ENCODE measurements around the gene GPRC5C. TPM values are rescaled to one million over a fixed set of nuclear protein-coding genes. Genes with fewer than 3 reads are reported as not detected.
A peak's percentile ranks its signal among the peaks of the same experiment; 100 is the strongest.

Gene GPRC5C
- total and polyA plus RNA-seq, 11 donors = 22.2 to 59.9 (median 35.3) TPM

DNA sequence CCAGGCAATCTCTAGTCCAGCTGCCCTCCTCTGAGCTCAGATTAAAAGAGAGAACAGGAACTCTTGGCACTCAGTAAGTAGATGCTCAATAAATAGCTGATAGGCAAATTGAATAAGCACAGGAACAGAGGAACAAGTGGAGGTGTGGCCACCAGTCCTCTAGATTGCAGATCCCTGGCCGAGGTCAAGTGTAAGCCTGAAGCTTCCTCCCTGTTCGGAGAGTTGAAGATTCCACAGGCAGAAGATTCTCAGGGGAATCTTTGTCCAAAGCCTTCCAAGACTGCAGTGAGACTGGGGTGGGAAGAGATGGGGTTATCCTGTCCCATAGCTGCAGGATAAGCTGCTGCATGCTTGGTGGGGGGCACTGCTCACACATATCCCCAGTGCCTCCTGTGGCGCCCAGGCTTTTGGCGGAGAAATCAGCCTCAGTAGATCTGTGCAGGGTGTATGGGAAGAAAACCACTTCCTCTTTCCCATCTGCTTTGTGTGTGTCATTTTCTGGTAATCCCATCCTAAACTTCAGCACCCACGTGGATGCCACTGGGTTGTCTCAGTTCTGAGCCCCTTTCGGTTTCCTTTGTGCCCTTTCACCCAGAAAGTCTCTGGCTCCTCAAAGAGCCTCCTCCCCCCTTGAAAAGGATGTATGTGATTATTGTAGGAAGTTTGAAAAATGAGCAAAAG, 46.7 kb downstream of the GPRC5C start:
- Histone ChIP-seq H3K27me3 (peaks cover 0 to 11% (median 0%) of the 10 kb centered on the region in 9 donors), H3K9me3 (peaks cover 0 to 12% (median 2%) of the 10 kb centered on the region in 12 donors), H3K4me3 (no peak overlapping the region), H3K36me3 (peaks cover 0 to 10% (median 0%) of the 10 kb centered on the region in 9 donors), H3K27ac (peak overlapping the region in 1 of 12 donors; percentile 89), H3K4me1 (peaks cover 0 to 39% (median 0%) of the 10 kb centered on the region in 12 donors)
- ATAC-seq (peak in 3 of 4 donors; percentile 46 to 75 (median 66)), DNase-seq (no peak)
- TF ChIP-seq, protein P1, sequence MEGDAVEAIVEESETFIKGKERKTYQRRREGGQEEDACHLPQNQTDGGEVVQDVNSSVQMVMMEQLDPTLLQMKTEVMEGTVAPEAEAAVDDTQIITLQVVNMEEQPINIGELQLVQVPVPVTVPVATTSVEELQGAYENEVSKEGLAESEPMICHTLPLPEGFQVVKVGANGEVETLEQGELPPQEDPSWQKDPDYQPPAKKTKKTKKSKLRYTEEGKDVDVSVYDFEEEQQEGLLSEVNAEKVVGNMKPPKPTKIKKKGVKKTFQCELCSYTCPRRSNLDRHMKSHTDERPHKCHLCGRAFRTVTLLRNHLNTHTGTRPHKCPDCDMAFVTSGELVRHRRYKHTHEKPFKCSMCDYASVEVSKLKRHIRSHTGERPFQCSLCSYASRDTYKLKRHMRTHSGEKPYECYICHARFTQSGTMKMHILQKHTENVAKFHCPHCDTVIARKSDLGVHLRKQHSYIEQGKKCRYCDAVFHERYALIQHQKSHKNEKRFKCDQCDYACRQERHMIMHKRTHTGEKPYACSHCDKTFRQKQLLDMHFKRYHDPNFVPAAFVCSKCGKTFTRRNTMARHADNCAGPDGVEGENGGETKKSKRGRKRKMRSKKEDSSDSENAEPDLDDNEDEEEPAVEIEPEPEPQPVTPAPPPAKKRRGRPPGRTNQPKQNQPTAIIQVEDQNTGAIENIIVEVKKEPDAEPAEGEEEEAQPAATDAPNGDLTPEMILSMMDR (IDR thresholded peaks at IDR 0.05) = no peak
- no peak for TF ChIP-seq POLR2A (IDR thresholded peaks at IDR 0.05)
- 36 to 51% (median 45%) methylated on average over 6 of the region's 6 CpGs for WGBS, 4 donors
- intact Hi-C loops (cut with DNase I) = no loop called here

DNA sequence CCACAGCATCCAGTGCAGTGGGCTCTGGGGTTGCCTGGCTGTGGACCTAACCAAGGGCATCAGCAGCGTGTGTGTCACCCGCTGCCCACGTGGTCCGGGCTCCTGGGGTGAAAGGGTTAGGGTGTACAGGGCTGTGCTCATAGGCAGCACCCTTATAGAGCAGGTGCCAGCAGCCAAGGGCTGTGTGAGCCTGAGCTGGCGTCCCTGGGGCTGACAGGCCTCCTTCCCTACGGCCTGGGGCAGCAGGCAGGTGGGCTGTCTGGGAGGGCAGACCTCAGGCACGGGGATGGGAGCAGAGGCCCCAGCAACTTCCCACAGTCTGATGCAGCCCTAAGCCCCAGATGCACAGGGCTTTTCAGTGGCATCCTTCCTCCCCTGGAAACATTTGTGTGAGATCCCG, 48.4 kb downstream of the GPRC5C start:
- Histone ChIP-seq H3K4me3 (no peak overlapping the region), H3K4me1 (peaks cover 0 to 34% (median 0%) of the 10 kb centered on the region in 12 donors), H3K27me3 (peaks cover 0 to 15% (median 5%) of the 10 kb centered on the region in 9 donors), H3K9me3 (peaks cover 0 to 11% (median 2%) of the 10 kb centered on the region in 12 donors), H3K27ac (no peak overlapping the region), H3K36me3 (no peaks in the 10 kb centered on the region)
- intact Hi-C loops (cut with DNase I) = no loop called here
- no peak for TF ChIP-seq POLR2A (IDR thresholded peaks at IDR 0.05)
- TF ChIP-seq, protein P1 (IDR thresholded peaks at IDR 0.05) = no peak
- no peak for ATAC-seq
- WGBS, 4 donors = 70 to 78% (median 77%) methylated on average over 8 of the region's 8 CpGs
- no peak for DNase-seq

DNA sequence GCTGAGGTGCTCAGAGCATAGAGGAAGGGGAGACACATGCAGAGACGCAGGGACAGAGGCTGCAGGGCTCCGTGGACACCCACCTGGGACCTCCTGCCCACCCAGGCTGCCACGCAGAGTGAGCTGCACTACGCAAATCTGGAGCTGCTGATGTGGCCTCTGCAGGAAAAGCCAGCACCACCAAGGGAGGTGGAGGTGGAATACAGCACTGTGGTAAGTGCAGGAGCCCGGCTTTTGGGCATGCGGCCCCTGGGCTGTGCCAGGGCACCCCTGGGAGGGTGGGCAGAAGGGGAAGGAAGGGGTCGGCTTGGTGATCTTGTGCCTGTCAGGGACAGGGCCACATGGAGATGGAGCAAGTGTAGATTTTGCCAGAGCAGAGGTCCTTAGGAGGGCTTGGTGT, 49.7 kb downstream of the GPRC5C start:
- intact Hi-C loops (cut with DNase I) = no loop called here
- no peak for TF ChIP-seq POLR2A (IDR thresholded peaks at IDR 0.05)
- TF ChIP-seq, protein P1 (IDR thresholded peaks at IDR 0.05) = no peak
- H3K9me3 ChIP-seq = no peaks in the 10 kb centered on the region
- H3K4me1 ChIP-seq = peaks cover 0 to 32% (median 0%) of the 10 kb centered on the region in 12 donors
- no peak overlapping the region for H3K4me3 ChIP-seq
- no peak overlapping the region for H3K27ac ChIP-seq
- peaks cover 0 to 15% (median 5%) of the 10 kb centered on the region in 9 donors for H3K27me3 ChIP-seq
- no peaks in the 10 kb centered on the region for H3K36me3 ChIP-seq
- WGBS, 4 donors = 75 to 84% (median 79%) methylated on average over 7 of the region's 7 CpGs
- no peak for ATAC-seq
- DNase-seq = no peak

DNA sequence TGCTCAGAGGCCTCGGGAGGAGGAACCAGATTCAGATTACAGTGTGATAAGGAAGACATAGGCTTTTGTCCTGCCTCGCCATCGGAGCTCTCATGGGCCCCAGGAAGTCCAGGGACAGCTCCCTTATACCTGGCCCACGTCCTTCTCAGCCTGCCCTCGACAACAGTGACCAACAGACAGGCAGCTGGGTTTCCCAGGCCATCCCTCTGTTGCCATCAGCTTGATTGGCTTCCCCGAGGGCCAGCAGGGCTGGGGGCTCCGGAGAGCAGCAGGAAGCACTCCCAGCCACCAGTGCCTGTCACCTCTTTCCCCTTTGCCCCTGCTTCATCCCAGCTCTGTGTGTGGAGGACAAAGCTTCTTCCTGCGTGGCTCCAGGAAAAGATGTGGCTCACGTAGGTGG, 52.2 kb downstream of the GPRC5C start:
- H3K36me3 ChIP-seq = no peaks in the 10 kb centered on the region
- ATAC-seq (no peak), DNase-seq (no peak)
- intact Hi-C loops (cut with DNase I) = no loop called here
- peaks cover 0 to 7% (median 0%) of the 10 kb centered on the region in 12 donors for H3K4me1 ChIP-seq
- H3K9me3 ChIP-seq = no peaks in the 10 kb centered on the region
- peaks cover 0 to 12% (median 5%) of the 10 kb centered on the region in 9 donors for H3K27me3 ChIP-seq
- H3K4me3 ChIP-seq = no peak overlapping the region
- WGBS, 4 donors = 46 to 73% (median 49%) methylated on average over 9 of the region's 9 CpGs
- no peak overlapping the region for H3K27ac ChIP-seq
- TF ChIP-seq, protein P1 (IDR thresholded peaks at IDR 0.05) = no peak
- TF ChIP-seq POLR2A (IDR thresholded peaks at IDR 0.05) = no peak

Data from heart left ventricle (tissue), 16 donors.